Stimulated activated CD4-positive, alpha-beta T cell treated with anti-CD3 and anti-CD28 coated beads, Interleukin-2, amount 100 ng/mL, for 24 hours (primary cell): Measurements from ENCODE around the gene SGMS1.

ENCODE experiments used
- DNase-seq, 2 donors: peaks; one replicate each; pipeline ENCODE4 v3.0.0-alpha.2; 2020

Gene SGMS1

GRCh38 chr10:50605951-50606270, 17.8 kb downstream of the SGMS1 start:
- no peak for DNase-seq

- no peak for DNase-seq
Observed at GRCh38 chr10:50605269-50605950, 18.3 kb downstream of the SGMS1 start.

GRCh38 chr10:50604809-50605208, 18.9 kb downstream of the SGMS1 start:
- DNase-seq, result no peak

- DNase-seq, result no peak
Observed at GRCh38 chr10:50604049-50604640, 19.6 kb downstream of the SGMS1 start.

GRCh38 chr10:50603151-50603850, 20.5 kb downstream of the SGMS1 start:
- no peak for DNase-seq

- DNase-seq, result no peak
Observed at GRCh38 chr10:50601974-50602373, 21.8 kb downstream of the SGMS1 start.

- no peak for DNase-seq
Observed at GRCh38 chr10:50600831-50601477, 22.8 kb downstream of the SGMS1 start.

GRCh38 chr10:50600286-50600685, 23.5 kb downstream of the SGMS1 start:
- no peak for DNase-seq

- no peak for DNase-seq
Observed at GRCh38 chr10:50596897-50597296, 26.9 kb downstream of the SGMS1 start.

- DNase-seq, result no peak
Observed at GRCh38 chr10:50596456-50596855, 27.3 kb downstream of the SGMS1 start.

GRCh38 chr10:50595785-50596184, 28.0 kb downstream of the SGMS1 start:
- no peak for DNase-seq

GRCh38 chr10:50593523-50594376, 30.0 kb downstream of the SGMS1 start:
- no peak for DNase-seq

- no peak for DNase-seq
Observed at GRCh38 chr10:50592961-50593418, 30.8 kb downstream of the SGMS1 start.

- no peak for DNase-seq
Observed at GRCh38 chr10:50590935-50591334, 32.8 kb downstream of the SGMS1 start.

GRCh38 chr10:50586740-50587088, 37.0 kb downstream of the SGMS1 start:
- no peak for DNase-seq

- DNase-seq, result no peak
Observed at GRCh38 chr10:50585921-50586739, 37.6 kb downstream of the SGMS1 start.

GRCh38 chr10:50582766-50583762, 40.7 kb downstream of the SGMS1 start:
- DNase-seq, result no peak

GRCh38 chr10:50582046-50582445, 41.7 kb downstream of the SGMS1 start:
- DNase-seq, result no peak

GRCh38 chr10:50580262-50580891, 43.4 kb downstream of the SGMS1 start:
- no peak for DNase-seq
